ENCODE results near the gene CARS2. TPM values are rescaled to one million over a fixed set of nuclear protein-coding genes. Genes with fewer than 3 reads are reported as not detected.

The CARS2 gene
- total and polyA plus RNA-seq, 8 donors = 49.3 to 247 (median 75.7) TPM

GRCh38 chr13:110638257-110638656 is 67.7 kb downstream of the CARS2 start:
- Histone ChIP-seq H3K27ac (no peak overlapping the region), H3K4me3 (no peak overlapping the region), H3K4me1 (peaks cover 0 to 15% (median 10%) of the 10 kb centered on the region in 4 donors), H3K36me3 (peaks cover 80 to 95% (median 93%) of the 10 kb centered on the region in 4 donors), H3K27me3 (no peaks in the 10 kb centered on the region), H3K9me3 (no peaks in the 10 kb centered on the region)
- intact Hi-C loops (cut with DNase I; ENCODE audit: low total_unique reads) = no loop called here
- TF ChIP-seq POLR2A (IDR thresholded peaks at IDR 0.05) = no peak
- no peak for TF ChIP-seq EP300 (IDR thresholded peaks at IDR 0.05)
- no peak for TF ChIP-seq CTCF (IDR thresholded peaks at IDR 0.05)
- DNase-seq = no peak
- 84 to 92% (median 89%) methylated on average over 18 to 23 of the region's 23 CpGs for WGBS, 5 donors

GRCh38 chr13:110637747-110638146 is 68.2 kb downstream of the CARS2 start:
- peaks cover 77 to 91% (median 90%) of the 10 kb centered on the region in 4 donors for H3K36me3 ChIP-seq
- no peak overlapping the region for H3K4me3 ChIP-seq
- DNase-seq = no peak
- H3K4me1 ChIP-seq = peaks cover 0 to 15% (median 10%) of the 10 kb centered on the region in 4 donors
- H3K27ac ChIP-seq = no peak overlapping the region
- no peaks in the 10 kb centered on the region for H3K9me3 ChIP-seq
- TF ChIP-seq POLR2AphosphoS5 (IDR thresholded peaks at IDR 0.05) (no peak), POLR2A (IDR thresholded peaks at IDR 0.05) (no peak), EP300 (IDR thresholded peaks at IDR 0.05) (no peak), CTCF (IDR thresholded peaks at IDR 0.05) (no peak)
- WGBS, 5 donors = 56 to 80% (median 65%) methylated on average over 6 of the region's 6 CpGs
- intact Hi-C loops (cut with DNase I; ENCODE audit: low total_unique reads) = no loop called here
- no peaks in the 10 kb centered on the region for H3K27me3 ChIP-seq

- intact Hi-C loops (cut with DNase I; ENCODE audit: low total_unique reads) = no loop called here
- no peaks in the 10 kb centered on the region for H3K9me3 ChIP-seq
- H3K27ac ChIP-seq = no peak overlapping the region
- H3K36me3 ChIP-seq = peaks cover 72 to 91% (median 87%) of the 10 kb centered on the region in 4 donors
- 83 to 89% (median 87%) methylated on average over 3 to 6 of the region's 6 CpGs for WGBS, 5 donors
- H3K4me1 ChIP-seq = peaks cover 0 to 16% (median 11%) of the 10 kb centered on the region in 4 donors
- no peak for DNase-seq
- H3K27me3 ChIP-seq = no peaks in the 10 kb centered on the region
- TF ChIP-seq POLR2A (IDR thresholded peaks at IDR 0.05) = no peak
- TF ChIP-seq POLR2AphosphoS5 (IDR thresholded peaks at IDR 0.05) = no peak
- TF ChIP-seq EP300 (IDR thresholded peaks at IDR 0.05) = no peak
- TF ChIP-seq CTCF (IDR thresholded peaks at IDR 0.05) = no peak
- H3K4me3 ChIP-seq = no peak overlapping the region
Measured at GRCh38 chr13:110637275-110637674, 68.6 kb downstream of the CARS2 start.

GRCh38 chr13:110636701-110637201 is 69.2 kb downstream of the CARS2 start:
- 77 to 80% (median 79%) methylated on average over 9 to 14 of the region's 14 CpGs for WGBS, 5 donors
- H3K36me3 ChIP-seq = peaks cover 69 to 91% (median 85%) of the 10 kb centered on the region in 4 donors
- H3K27ac ChIP-seq = no peak overlapping the region
- H3K4me3 ChIP-seq = no peak overlapping the region
- intact Hi-C loops (cut with DNase I; ENCODE audit: low total_unique reads) = no loop called here
- peaks cover 0 to 20% (median 13%) of the 10 kb centered on the region in 4 donors for H3K4me1 ChIP-seq
- H3K27me3 ChIP-seq = no peaks in the 10 kb centered on the region
- TF ChIP-seq EP300 (IDR thresholded peaks at IDR 0.05) (no peak), CTCF (IDR thresholded peaks at IDR 0.05) (no peak), POLR2A (IDR thresholded peaks at IDR 0.05) (no peak), POLR2AphosphoS5 (IDR thresholded peaks at IDR 0.05) (no peak)
- H3K9me3 ChIP-seq = no peaks in the 10 kb centered on the region
- DNase-seq = no peak

Measured in stomach (tissue), 9 donors.